BLaER1 treated with 17β-estradiol and CSF1 and Interleukin-3, amounts not matched to agents 10 nM and 100 nM (cell line): ENCODE measurements around the gene HYLS1.

Source experiments
- H3K27ac ChIP-seq, 11 experiments: shearing (Covaris generic); formaldehyde crosslinking; 2 replicates each; pipeline ENCODE4 v1.8.1; 2022
- H3K27me3 ChIP-seq, 11 experiments: shearing (Covaris generic); formaldehyde crosslinking; 2 replicates each; pipeline ENCODE4 v1.8.1; 2022
- H3K36me3 ChIP-seq, 11 experiments: shearing (Covaris generic); formaldehyde crosslinking; 2 replicates each; pipeline ENCODE4 v1.8.1; 2022
- H3K4me1 ChIP-seq, 10 experiments: shearing (Covaris generic); formaldehyde crosslinking; 2 replicates each; pipeline ENCODE4 v1.8.1; 2022
- H3K4me2 ChIP-seq, 11 experiments: shearing (Covaris generic); formaldehyde crosslinking; 2 replicates each; pipeline ENCODE4 v1.8.1; 2022
- H3K4me3 ChIP-seq, 10 experiments: shearing (Covaris generic); formaldehyde crosslinking; 2 replicates each; pipeline ENCODE4 v1.8.1; 2022
- H3K9ac ChIP-seq, 11 experiments: shearing (Covaris generic); formaldehyde crosslinking; 2 replicates each; pipeline ENCODE4 v1.8.1; 2022
- H3K9me3 ChIP-seq, 11 experiments: shearing (Covaris generic); formaldehyde crosslinking; replicated peaks in 1 of 11; 2 replicates each; pipeline ENCODE4 v1.8.1; 2022
- H4K20me1 ChIP-seq, 11 experiments: shearing (Covaris generic); formaldehyde crosslinking; 2 replicates each; pipeline ENCODE4 v1.8.1; 2022
- Cebpa-rat ChIP-seq, 11 experiments: shearing (Covaris generic); IDR thresholded peaks; 2 replicates each; pipeline ENCODE4 v1.8.1; 2022

Gene HYLS1

DNA sequence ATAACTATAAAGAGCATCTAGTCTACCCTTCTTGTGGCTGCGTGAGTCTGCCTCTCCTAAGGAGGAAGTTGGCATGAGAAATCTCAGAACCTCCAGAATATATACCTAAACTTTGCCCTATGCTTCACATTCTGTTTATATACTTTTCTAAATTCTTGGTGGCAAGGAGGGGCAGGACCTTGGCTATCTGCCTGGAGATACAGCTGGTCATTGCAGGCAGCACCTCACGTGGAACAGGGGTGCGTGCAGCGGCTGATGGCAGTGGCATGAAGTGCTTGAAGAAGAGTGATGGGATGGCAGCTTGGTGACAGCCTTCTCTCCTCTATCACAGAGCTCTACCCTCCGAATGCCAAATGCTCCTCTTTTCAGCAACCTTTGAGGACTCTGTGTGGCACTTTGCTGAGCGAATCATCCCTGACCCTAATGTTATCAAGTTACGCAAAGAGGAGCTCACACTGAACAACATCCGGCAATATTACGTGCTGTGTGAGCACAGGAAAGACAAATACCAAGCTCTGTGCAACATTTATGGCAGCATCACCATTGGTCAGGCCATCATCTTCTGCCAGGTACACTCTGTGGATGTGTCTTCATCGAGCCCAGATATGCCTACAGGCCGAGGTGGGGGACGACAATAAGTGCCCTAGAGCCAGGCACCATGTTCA lies 29.3 kb downstream of the HYLS1 start:
- Histone ChIP-seq H3K9ac (no peak overlapping the region), H3K27me3 (no peaks in the 10 kb centered on the region)

DNA sequence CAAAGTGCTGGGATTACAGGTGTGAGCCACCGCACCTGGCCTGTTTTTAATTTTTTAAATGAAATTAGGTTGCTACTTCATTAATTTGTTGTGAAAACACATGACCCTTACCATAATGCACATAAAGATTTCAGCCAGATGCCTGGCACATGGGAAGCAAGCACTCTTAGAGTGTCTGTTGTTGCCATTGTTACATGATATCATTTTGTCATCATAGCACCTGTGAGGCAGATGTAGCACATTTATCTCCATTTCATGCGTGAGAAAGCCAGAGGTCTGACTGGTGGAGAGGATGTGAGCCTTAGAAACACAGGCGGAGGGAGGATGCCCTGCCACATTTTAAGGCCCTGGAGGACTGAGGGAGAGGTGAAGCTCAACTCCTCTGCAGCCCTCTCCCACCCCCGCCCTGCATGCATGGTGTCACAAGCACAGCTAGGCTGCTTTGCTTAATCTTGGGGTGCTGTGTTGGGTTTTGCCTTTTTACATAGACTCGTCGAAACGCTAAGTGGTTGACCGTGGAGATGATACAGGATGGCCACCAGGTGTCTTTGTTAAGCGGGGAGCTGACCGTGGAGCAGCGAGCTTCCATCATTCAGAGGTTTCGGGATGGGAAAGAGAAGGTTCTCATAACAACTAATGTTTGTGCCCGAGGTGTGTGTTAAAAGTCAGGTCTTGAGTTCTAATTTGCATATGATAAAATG lies 30.8 kb downstream of the HYLS1 start:
- Histone ChIP-seq H3K27ac (no peak overlapping the region), H3K27me3 (no peaks in the 10 kb centered on the region)
- TF ChIP-seq Cebpa-rat (IDR thresholded peaks at IDR 0.05), result no peak

More for the DNA sequence above, 29.3 kb downstream of the HYLS1 start:
- H3K4me1 ChIP-seq, result no peaks in the 10 kb centered on the region; a peak in 1 of 20 replicates
- H3K4me3 ChIP-seq, result no peak overlapping the region
- H3K36me3 ChIP-seq, result no peaks in the 10 kb centered on the region
- no peak for TF ChIP-seq Cebpa-rat (IDR thresholded peaks at IDR 0.05)
- no peak overlapping the region for H3K27ac ChIP-seq
- H3K9me3 ChIP-seq, result no peaks in the 10 kb centered on the region
- H4K20me1 ChIP-seq, result no peaks in the 10 kb centered on the region
- H3K4me2 ChIP-seq, result peak overlapping the region in 2 of 11 experiments; percentile 1 to 2; a peak in 1 of 22 replicates

DNA sequence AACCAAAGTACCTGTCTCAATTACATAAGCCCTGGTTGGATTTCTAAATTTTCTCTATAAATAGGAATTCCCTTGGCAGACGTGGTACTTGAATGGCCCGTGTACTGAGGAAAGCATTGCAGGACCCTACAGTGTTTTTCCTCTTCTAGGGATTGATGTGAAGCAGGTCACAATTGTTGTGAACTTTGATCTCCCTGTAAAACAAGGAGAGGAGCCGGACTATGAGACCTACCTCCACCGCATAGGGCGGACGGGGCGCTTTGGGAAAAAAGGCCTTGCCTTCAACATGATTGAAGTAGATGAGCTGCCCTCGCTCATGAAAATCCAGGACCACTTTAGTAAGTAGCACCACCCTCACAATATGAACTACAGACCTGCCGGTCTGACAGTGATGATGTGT lies 33.6 kb downstream of the HYLS1 start:
- H3K27me3 ChIP-seq, result no peaks in the 10 kb centered on the region
- no peaks in the 10 kb centered on the region; a peak in 1 of 20 replicates for H3K4me1 ChIP-seq
- H3K36me3 ChIP-seq, result no peaks in the 10 kb centered on the region
- H4K20me1 ChIP-seq, result no peaks in the 10 kb centered on the region
- no peak for TF ChIP-seq Cebpa-rat (IDR thresholded peaks at IDR 0.05)
- no peak overlapping the region for H3K4me2 ChIP-seq
- H3K9me3 ChIP-seq, result no peaks in the 10 kb centered on the region
- H3K9ac ChIP-seq, result no peak overlapping the region
- H3K27ac ChIP-seq, result no peak overlapping the region
- no peak overlapping the region for H3K4me3 ChIP-seq

More for the DNA sequence above, 30.8 kb downstream of the HYLS1 start:
- H3K4me2 ChIP-seq, result no peak overlapping the region
- no peaks in the 10 kb centered on the region for H3K9me3 ChIP-seq
- no peaks in the 10 kb centered on the region for H4K20me1 ChIP-seq
- no peak overlapping the region for H3K9ac ChIP-seq
- H3K36me3 ChIP-seq, result no peaks in the 10 kb centered on the region
- no peak overlapping the region for H3K4me3 ChIP-seq
- no peaks in the 10 kb centered on the region; a peak in 1 of 20 replicates for H3K4me1 ChIP-seq

DNA sequence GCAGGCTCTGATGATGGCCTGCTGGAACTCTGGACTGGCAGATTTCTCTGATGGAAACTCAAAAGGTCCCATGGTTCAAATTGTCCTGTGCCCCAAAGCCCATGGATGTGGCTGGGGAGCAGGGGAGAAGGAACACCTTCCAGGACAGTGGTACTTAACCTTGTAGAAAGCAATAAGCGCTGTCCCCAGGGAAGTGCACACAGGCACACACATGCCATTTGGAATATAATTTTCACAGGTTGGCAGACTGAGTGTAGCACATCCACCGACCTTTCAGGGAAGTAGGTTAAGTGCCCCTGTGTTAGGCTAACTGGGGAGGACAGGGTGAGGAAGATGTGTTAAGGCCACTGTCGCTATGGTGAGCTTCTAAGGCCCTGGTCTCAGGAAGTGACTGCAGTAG lies 34.7 kb downstream of the HYLS1 start:
- Histone ChIP-seq H3K9me3 (no peaks in the 10 kb centered on the region), H3K4me3 (no peak overlapping the region), H3K4me1 (no peaks in the 10 kb centered on the region), H3K9ac (0 out of 22 replicates have a peak overlapping the region, but pooled peaks of 1 of the 11 experiments have one; percentile 19), H3K36me3 (no peaks in the 10 kb centered on the region), H3K27me3 (no peaks in the 10 kb centered on the region), H3K4me2 (no peak overlapping the region), H3K27ac (no peak overlapping the region), H4K20me1 (no peaks in the 10 kb centered on the region)
- no peak for TF ChIP-seq Cebpa-rat (IDR thresholded peaks at IDR 0.05)

DNA sequence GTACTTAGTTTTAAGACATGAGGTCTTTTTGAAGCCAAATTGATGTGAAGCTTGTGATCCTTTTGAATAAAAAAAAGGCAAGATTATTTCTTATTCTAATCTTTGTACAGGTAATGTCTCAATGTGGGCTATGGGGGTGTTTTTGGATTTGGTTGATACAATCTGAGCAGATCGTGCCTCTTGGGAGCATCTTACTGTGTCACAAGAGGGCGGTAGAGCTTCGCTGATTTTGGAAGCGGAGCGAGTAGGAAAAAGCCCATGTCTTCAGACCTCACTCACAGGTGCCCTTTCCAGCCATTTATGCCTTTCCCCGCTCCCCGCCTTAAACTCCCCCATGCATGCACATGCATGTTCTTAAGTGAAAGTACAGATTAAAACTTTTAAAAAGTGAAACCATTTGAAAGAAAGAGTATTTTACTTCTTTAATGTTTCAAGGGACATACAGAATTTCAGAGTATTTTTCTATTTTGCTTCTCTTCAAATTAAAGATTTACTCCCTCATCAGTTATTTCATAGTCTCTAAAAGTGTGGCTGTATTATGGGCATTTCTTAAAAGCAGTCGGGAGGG lies 35.6 kb downstream of the HYLS1 start:
- no peak overlapping the region for H3K9ac ChIP-seq
- no peak overlapping the region for H3K4me2 ChIP-seq
- no peak overlapping the region for H3K4me3 ChIP-seq
- no peak for TF ChIP-seq Cebpa-rat (IDR thresholded peaks at IDR 0.05)
- H3K27ac ChIP-seq, result no peak overlapping the region
- H3K27me3 ChIP-seq, result no peaks in the 10 kb centered on the region
- no peaks in the 10 kb centered on the region for H4K20me1 ChIP-seq
- H3K36me3 ChIP-seq, result no peaks in the 10 kb centered on the region
- H3K4me1 ChIP-seq, result no peaks in the 10 kb centered on the region
- H3K9me3 ChIP-seq, result no peaks in the 10 kb centered on the region

DNA sequence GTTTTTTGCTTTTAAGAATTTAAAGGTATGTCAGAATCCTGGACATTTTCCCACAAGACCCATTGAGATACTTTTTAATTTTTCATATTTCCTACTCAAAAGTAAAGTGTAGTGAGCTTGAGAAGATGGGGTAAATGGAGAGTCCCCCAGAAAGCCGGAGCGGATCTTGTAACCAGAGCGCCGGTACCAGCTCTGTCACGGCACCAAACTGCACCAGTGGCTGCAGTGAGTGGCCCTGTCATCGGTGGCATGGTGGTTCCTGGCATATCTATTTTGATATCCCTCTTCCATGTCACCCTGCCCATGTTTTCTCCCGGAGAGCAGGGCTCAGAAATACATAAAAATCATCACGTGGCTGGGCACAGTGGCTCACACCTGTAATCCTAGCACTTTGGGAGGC lies 36.2 kb downstream of the HYLS1 start:
- no peaks in the 10 kb centered on the region for H3K36me3 ChIP-seq
- no peak overlapping the region for H3K4me2 ChIP-seq
- no peaks in the 10 kb centered on the region for H3K9me3 ChIP-seq
- H3K27ac ChIP-seq, result no peak overlapping the region
- H3K4me1 ChIP-seq, result no peaks in the 10 kb centered on the region
- TF ChIP-seq Cebpa-rat (IDR thresholded peaks at IDR 0.05), result no peak
- H3K27me3 ChIP-seq, result no peaks in the 10 kb centered on the region
- H3K4me3 ChIP-seq, result no peak overlapping the region
- H4K20me1 ChIP-seq, result no peaks in the 10 kb centered on the region
- no peak overlapping the region for H3K9ac ChIP-seq

DNA sequence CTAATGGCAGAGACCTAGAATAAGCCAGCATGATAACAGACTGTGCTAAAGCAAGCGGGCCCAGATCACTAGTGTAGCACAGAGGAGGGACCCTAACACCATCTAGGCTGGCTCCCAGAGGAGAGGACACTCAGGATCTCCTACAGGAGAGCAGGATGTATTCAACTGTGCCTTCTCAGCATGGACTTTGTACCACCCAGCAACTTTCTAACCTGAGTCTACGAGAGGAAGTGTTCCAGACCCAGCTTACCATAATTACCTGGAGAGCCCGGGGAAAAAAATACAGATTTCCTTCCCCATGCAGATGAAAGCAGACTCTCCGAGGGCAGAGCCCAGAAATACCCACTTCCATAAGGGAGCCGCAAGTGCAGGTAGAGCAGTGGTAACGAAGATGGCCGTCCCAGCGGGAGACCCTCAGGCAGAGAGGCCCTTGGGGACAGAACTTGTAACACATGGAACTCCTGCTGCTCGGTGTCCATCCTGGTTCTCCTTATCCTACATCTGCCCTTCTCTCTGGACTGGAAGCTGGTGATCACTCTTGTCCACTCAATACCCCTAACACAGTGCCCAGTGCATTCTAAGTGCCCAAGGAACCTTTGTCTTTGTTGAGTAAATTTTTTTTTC lies 37.0 kb downstream of the HYLS1 start:
- Histone ChIP-seq H3K9me3 (no peaks in the 10 kb centered on the region), H3K27ac (no peak overlapping the region), H3K4me1 (peaks cover 0 to 1% (median 0%) of the 10 kb centered on the region in 10 experiments; a peak in 3 of 20 replicates), H3K36me3 (no peaks in the 10 kb centered on the region), H3K4me2 (no peak overlapping the region), H4K20me1 (no peaks in the 10 kb centered on the region), H3K27me3 (no peaks in the 10 kb centered on the region), H3K9ac (no peak overlapping the region), H3K4me3 (no peak overlapping the region)
- no peak for TF ChIP-seq Cebpa-rat (IDR thresholded peaks at IDR 0.05)

DNA sequence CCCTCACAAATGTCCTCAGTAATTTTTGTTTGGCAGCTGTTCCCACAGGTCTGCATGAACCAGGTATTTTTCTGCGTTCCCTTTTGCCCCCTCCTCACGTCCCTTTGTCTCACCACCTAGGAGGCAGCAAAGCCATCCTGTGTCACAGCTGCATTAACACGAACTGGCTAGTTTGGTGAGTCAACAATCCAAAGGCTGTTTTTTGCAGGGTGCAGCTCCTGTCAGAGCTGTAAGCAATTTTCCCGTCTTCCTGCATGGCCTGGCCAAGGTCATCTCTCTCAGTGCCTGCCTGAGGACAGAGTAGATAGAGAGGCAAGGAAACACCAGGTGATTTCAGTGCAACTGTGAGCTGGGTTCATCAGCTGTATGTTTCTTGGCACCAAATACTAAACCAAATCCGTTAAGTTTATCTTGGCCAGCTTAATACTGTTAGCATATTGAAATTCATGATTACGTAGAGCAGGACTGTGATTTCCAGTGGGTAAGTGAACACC lies 37.8 kb downstream of the HYLS1 start:
- peaks cover 0 to 7% (median 0%) of the 10 kb centered on the region in 10 experiments; a peak in 5 of 20 replicates for H3K4me1 ChIP-seq
- TF ChIP-seq Cebpa-rat (IDR thresholded peaks at IDR 0.05), result no peak

DNA sequence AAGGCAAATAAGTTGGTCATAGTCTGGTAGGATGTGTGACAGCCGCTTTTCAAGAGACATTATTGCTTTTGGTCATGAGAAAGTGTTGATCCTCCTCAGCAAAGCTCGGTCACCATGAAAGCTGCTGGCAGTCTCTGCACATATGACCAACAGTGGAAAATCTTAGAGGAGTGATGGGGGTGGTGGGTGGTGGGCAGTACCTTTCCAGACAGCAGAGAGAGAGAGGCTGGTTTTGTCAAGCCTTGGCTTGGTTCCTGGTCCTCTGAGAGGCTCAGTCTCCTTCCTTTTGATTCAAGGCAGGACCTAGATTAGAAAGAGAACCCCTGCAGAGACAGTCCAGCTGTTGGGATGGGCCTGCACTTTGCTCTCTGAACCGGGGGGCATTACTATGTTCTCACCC lies 38.3 kb downstream of the HYLS1 start:
- Histone ChIP-seq H3K9me3 (no peaks in the 10 kb centered on the region), H3K27me3 (no peaks in the 10 kb centered on the region), H3K9ac (no peak overlapping the region), H3K4me3 (no peak overlapping the region), H4K20me1 (no peaks in the 10 kb centered on the region), H3K27ac (no peak overlapping the region), H3K4me1 (peaks cover 0 to 7% (median 0%) of the 10 kb centered on the region in 10 experiments; a peak in 5 of 20 replicates), H3K4me2 (no peak overlapping the region), H3K36me3 (no peaks in the 10 kb centered on the region)
- no peak for TF ChIP-seq Cebpa-rat (IDR thresholded peaks at IDR 0.05)

More for the DNA sequence above, 37.8 kb downstream of the HYLS1 start:
- no peak overlapping the region for H3K9ac ChIP-seq
- no peak overlapping the region for H3K4me3 ChIP-seq
- no peak overlapping the region for H3K27ac ChIP-seq
- no peaks in the 10 kb centered on the region for H3K9me3 ChIP-seq
- H3K4me2 ChIP-seq, result no peak overlapping the region
- no peaks in the 10 kb centered on the region for H3K36me3 ChIP-seq
- H4K20me1 ChIP-seq, result no peaks in the 10 kb centered on the region
- no peaks in the 10 kb centered on the region for H3K27me3 ChIP-seq
